Activated naive CD4-positive, alpha-beta T cell treated with anti-CD3 and anti-CD28 coated beads for 36 hours (primary cell): ENCODE data around the gene GNL3. TPM values are rescaled to one million over a fixed set of nuclear protein-coding genes. Genes with fewer than 3 reads are reported as not detected.

ENCODE experiments used
- CTCF ChIA-PET: fragments of 350-600 bp; sonication (Branson Sonifier 250); formaldehyde crosslinking; loops from one replicate; lab custom pipeline; 2021; ENCODE audit warnings: antibody characterized with exemption; lab: Charles Lee
- DNase-seq: peaks from one replicate; pipeline ENCODE4 v3.0.0-alpha.2; 2020
- H3K27ac Mint-ChIP-seq: one replicate; pipeline ENCODE4 v1.8.0; 2021; ENCODE audit warnings: mild to moderate bottlenecking, mixed read lengths
- H3K27me3 Mint-ChIP-seq: one replicate; pipeline ENCODE4 v1.8.0; 2021; ENCODE audit warnings: low read depth, mixed read lengths
- H3K36me3 Mint-ChIP-seq: one replicate; pipeline ENCODE4 v1.8.0; 2021; ENCODE audit warnings: low read depth, mixed read lengths
- H3K4me1 Mint-ChIP-seq: one replicate; pipeline ENCODE4 v1.8.0; 2021; ENCODE audit warnings: low read depth, mixed read lengths
- H3K4me3 Mint-ChIP-seq: one replicate; pipeline ENCODE4 v1.8.0; 2021; ENCODE audit warnings: mild to moderate bottlenecking, moderate library complexity, mixed read lengths
- H3K9me3 Mint-ChIP-seq: one replicate; pipeline ENCODE4 v1.8.0; 2021; ENCODE audit warnings: mixed read lengths
- intact Hi-C: fragments of 100-400 bp; cut with micrococcal nuclease; formaldehyde crosslinking; loops from one replicate; pipeline ENCODE4 v1.15.1; 2023
- total RNA-seq, 2 experiments: library from RNA; stranded (reverse); gene quantifications; one replicate each; pipeline ENCODE4 v1.2.3, GENCODE V29; 2021

GNL3 gene
- total RNA-seq, 2 experiments from 2014 or later: 195 to 197 TPM

DNA sequence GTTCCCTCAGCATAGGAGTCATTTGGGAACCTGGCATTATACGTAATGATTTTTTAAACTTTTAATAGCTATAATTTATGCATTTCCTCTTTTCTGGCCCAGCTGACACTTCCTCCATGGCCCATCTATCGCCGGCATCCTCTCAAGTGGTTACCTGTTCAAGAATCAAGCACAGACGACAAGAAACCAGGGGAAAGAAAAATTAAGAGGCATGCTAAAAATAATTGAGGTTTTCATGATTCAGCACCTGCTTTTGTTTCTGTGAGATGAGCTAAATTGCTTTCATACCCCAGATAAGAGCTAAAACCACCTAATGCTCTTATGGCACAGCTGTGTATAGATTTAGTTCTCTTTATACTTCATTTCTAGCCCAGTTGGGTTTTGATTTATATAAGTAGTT, 21.8 kb downstream of the GNL3 start:
- no peaks in the 10 kb centered on the region for H3K27me3 Mint-ChIP-seq
- peaks cover 8% of the 10 kb centered on the region for H3K36me3 Mint-ChIP-seq
- peaks cover 28% of the 10 kb centered on the region for H3K4me1 Mint-ChIP-seq
- peak overlapping the region; percentile 5 for H3K27ac Mint-ChIP-seq
- intact Hi-C loops: no loop called here
- no peak for DNase-seq
- CTCF ChIA-PET: interaction anchor here (0.8 kb wide), 1 partner anchor 14 kb away, joined by 3 read pairs; no protein-coding TSS in a partner anchor
- no peaks in the 10 kb centered on the region for H3K9me3 Mint-ChIP-seq
- peak overlapping the region; percentile 94 for H3K4me3 Mint-ChIP-seq

DNA sequence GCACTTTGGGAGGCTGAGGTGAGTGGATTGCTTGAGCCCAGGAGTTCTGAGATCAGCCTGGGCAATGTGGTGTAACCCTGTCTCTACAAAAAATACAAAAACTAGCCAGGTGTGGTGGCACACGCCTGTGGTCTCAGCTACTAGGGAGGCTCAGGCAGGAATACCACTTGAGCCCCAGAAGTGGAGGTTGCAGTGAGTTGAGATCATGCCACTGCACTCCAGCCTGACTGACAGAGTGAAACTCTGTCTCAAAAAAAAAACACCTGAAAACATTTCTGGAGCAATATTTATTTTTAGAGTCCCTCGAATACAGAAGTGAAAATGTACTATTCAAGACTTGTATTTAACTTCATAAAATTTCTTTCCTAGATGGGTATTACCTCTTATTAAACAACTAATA, 24.7 kb downstream of the GNL3 start:
- no peak overlapping the region for H3K4me3 Mint-ChIP-seq
- H3K27ac Mint-ChIP-seq: peak overlapping the region; percentile 36

DNA sequence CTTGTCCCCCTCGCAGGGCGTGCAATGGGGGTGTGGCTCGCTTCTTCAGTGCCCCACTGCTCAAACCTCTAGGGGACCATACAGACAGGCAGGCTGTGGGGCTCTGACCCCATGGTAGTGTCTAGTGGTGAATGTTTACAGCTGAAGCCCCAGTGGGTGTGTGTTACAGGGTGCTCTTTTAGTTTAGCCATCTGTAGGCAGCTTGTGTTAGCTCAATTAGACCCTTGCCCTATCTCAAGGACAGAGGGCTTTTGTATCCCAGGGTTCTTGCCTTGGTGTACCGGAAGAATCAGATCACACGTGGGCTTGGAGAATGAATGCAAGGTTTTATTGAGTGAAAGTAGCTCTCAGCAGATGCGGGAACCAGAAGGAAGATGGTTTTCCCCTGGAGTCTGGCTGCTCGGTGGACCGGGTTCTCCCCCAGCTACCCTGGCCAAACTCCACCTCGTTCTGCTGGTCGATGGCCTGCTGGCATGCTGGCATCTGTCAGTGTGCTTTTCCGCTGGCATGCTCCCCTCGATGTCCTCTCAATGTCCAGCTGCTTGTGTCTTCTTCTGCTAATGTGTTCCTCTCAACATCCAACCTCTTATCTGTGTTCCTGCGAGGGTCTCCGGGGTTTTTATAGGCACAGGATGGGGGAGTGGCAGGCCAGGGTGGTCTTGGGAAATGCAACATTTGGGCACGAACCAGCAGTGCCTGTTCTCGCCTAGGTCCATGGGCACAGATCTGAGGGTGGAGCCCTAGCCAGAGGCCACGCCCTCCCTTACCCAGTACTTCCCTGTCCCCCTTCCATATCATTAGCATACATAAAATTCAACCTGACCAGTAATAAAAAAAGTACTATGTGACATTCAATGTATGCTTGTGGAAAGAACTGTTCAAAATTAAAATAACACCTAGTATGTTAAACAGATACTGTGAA, 26.7 kb downstream of the GNL3 start:
- Mint-ChIP-seq H3K36me3 (peaks cover 4% of the 10 kb centered on the region), H3K4me3 (no peak overlapping the region), H3K9me3 (no peaks in the 10 kb centered on the region), H3K27me3 (no peaks in the 10 kb centered on the region), H3K4me1 (peaks cover 12% of the 10 kb centered on the region), H3K27ac (no peak overlapping the region)
- intact Hi-C loops: no loop called here
- no peak for DNase-seq
- CTCF ChIA-PET: interaction anchor here (0.6 kb wide), 1 partner anchor 137 kb away, joined by 3 read pairs; no protein-coding TSS in a partner anchor

More for the DNA sequence above, 24.7 kb downstream of the GNL3 start:
- H3K9me3 Mint-ChIP-seq: no peaks in the 10 kb centered on the region
- DNase-seq: no peak
- peaks cover 13% of the 10 kb centered on the region for H3K4me1 Mint-ChIP-seq
- peaks cover 6% of the 10 kb centered on the region for H3K36me3 Mint-ChIP-seq
- no peaks in the 10 kb centered on the region for H3K27me3 Mint-ChIP-seq
- intact Hi-C loops: no loop called here
- CTCF ChIA-PET: no interaction called here

DNA sequence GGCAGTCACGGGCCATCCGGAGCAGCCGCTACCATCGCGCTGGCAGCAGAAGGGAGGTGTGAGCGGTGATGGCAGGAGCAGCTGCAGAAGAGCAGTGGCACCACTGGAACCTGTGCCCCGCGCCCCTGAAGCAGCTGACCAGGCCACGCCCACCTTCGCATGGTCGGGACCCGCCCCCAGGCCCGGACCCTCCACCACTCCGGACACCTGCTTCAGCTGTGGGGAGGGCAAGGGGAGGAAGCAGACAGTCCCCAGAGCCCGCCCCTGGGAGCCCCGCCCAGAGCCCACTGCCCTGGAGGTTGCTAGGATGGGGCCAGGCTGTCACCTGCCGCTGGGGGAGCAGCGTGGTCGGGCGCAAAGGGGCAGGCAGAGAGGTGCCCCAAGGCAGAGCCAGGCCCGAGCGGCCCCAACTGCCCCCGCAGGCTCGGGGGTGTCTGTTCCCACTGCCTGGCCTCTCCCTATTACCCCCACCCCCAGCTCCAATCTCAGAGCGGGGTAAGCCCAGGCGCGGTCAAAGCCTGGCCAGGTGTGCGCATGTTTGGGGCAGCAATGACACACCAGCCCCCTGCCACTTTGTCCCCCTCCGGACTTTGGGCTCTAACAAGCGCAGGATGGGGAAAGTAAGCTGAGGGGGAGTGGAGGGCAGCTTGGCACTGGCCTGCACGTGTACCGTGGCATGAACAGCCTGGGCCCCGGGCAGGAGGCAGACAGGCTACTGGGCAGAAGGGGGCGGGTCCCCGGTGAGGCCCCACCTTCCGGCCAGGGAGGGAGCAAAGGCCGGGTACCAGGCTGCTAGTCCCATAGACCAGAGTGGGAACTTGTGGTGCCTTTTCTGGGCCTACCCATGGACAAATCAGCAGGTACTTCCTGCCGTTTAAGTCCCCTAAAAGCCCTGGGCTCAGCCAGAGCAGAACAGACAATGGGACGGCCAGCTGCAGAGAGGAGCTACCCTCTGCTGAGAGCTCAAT, 28.8 kb downstream of the GNL3 start:
- CTCF ChIA-PET: no interaction called here
- Mint-ChIP-seq H3K27me3 (no peaks in the 10 kb centered on the region), H3K4me3 (no peak overlapping the region), H3K36me3 (peaks cover 7% of the 10 kb centered on the region), H3K27ac (no peak overlapping the region), H3K4me1 (peaks cover 6% of the 10 kb centered on the region), H3K9me3 (peaks cover under 1% of the 10 kb centered on the region)
- intact Hi-C loops: no loop called here
- no peak for DNase-seq

DNA sequence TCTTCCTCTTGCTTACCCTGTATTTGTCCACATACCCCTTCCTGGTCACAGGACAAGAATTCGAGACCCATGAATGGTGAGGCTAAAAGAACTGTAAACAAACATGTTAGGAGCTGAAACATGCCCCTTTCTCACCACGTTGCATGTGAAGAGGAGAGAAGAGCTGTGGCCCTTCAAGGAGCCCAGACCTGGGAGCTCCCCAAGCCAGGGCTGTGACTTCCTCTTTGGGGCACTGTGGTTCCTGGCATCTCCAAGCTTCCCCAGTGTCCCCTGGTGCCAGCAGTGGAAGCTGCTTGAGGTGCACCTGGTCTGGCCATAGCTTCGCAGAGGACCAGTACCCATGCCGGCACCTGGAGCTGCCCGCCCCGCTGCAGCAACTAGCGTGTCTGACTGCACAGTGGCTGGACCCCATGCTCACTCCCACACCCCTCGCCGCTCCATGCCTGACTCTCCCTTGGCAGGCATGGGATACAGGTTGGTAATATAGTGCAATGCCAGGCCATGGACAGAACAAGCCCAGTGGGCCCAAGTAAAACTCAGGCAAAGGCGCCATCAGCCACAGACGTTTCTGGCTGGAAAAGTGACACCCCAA, 30.0 kb downstream of the GNL3 start:
- peaks cover 2% of the 10 kb centered on the region for H3K9me3 Mint-ChIP-seq
- H3K4me1 Mint-ChIP-seq: peaks cover 11% of the 10 kb centered on the region
- CTCF ChIA-PET: no interaction called here
- H3K4me3 Mint-ChIP-seq: no peak overlapping the region
- no peak overlapping the region for H3K27ac Mint-ChIP-seq
- DNase-seq: no peak
- H3K27me3 Mint-ChIP-seq: no peaks in the 10 kb centered on the region
- intact Hi-C loops: no loop called here
- peaks cover 14% of the 10 kb centered on the region for H3K36me3 Mint-ChIP-seq

DNA sequence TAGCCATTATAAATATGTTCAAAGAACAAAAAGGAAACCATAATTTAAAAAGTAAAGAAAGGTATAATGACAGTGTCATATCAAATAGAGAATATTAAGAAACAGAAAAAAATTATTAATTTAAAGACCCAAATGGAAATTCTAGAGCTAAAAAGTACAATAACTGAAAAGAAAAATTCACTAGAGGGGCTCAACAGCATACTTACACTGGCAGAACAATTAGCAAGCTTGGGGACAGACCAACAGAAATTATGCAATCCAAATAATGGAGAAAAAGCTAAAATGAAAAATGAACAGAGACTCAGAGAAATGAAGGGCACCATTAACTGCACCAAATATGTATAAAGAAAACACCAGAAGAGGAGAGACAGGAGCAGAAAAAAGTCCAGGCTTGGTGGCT, 33.8 kb downstream of the GNL3 start:
- no peak overlapping the region for H3K27ac Mint-ChIP-seq
- intact Hi-C loops: no loop called here
- CTCF ChIA-PET: interaction anchor here (0.6 kb wide), 1 partner anchor 83 kb away, joined by 5 read pairs; no protein-coding TSS in a partner anchor
- no peaks in the 10 kb centered on the region for H3K27me3 Mint-ChIP-seq
- no peak overlapping the region for H3K4me3 Mint-ChIP-seq
- peaks cover 2% of the 10 kb centered on the region for H3K9me3 Mint-ChIP-seq
- H3K36me3 Mint-ChIP-seq: peaks cover 16% of the 10 kb centered on the region
- DNase-seq: no peak
- peaks cover 28% of the 10 kb centered on the region for H3K4me1 Mint-ChIP-seq

DNA sequence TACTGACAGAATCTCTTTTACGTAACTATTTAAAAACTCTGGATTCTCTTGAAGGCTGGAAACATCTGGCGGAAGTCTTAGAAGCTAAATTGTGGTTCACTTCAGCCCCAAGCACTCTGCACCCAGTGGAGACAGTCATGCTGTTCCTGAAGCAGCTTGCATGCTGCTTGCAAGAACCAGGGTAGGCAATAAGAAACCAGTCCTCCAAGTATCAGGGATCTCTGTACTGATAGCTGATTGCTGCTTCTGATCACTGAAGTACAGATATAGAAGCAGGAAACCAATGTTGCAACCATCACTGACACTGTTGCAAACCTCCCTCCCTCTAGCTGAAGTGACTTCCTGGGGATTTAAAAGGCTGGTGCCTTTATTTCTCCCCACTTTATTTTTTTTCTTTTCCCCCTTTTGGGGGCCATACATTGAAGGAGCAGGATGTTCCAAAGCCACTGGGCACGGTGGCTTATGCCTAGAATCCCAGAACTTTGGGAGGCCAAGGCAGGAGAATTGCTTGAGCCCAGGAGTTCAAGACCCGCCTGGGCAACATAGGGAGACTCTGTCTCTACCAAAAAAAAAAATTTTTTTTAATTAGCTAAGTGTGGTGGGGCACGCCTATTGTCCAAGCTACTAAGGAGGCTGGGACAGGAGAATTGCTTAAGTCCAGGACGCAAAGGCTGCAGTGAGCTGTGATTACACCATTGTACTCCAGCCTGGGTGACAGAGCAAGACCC, 35.3 kb downstream of the GNL3 start:
- Mint-ChIP-seq H3K36me3 (peaks cover 16% of the 10 kb centered on the region), H3K4me3 (no peak overlapping the region), H3K9me3 (peaks cover 2% of the 10 kb centered on the region), H3K27me3 (no peaks in the 10 kb centered on the region), H3K27ac (peak overlapping the region; percentile 81), H3K4me1 (peaks cover 28% of the 10 kb centered on the region)
- CTCF ChIA-PET: interaction anchor here (1.2 to 1.4 kb wide), 2 partner anchors 78 to 93 kb away, joined by 3 to 4 read pairs; no protein-coding TSS in a partner anchor
- peak; percentile 42 for DNase-seq
- intact Hi-C loops: no loop called here

DNA sequence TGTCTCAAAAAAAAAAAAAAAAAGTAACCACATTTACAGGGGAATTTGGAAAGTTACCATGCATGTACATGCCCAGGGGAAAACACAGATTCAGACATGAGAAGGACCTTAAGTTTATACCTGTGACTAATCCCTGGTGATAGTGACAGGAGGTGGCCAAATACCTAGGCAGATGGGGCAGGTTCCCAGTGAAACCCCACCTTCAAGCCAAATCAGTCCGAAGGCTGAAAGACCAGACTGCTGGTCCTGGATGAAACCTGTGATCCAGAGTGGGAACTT, 35.8 kb downstream of the GNL3 start:
- intact Hi-C loops: no loop called here
- H3K27ac Mint-ChIP-seq: peak overlapping the region; percentile 81

DNA sequence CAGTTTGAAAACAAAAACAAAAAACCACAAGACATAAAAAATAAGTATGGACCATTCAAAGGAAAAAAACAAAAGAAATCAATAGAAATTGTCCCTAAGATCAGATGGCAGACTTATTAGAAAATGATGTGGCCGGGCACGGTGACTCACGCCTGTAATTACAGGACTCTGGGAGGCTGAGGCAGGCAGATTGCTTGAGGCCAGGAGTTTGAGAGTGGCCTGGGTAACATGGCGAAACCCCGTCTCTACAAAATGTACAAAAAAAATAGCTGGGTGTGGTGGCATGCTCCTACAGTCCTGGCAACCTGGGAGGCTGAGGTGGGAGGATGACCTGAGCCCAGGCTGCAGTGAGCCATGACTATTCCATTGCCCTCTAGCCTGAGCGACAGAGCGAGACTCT, 36.7 kb downstream of the GNL3 start:
- intact Hi-C loops: no loop called here
- peak overlapping the region; percentile 36 for H3K27ac Mint-ChIP-seq
- CTCF ChIA-PET: no interaction called here
- H3K36me3 Mint-ChIP-seq: peaks cover 16% of the 10 kb centered on the region
- H3K27me3 Mint-ChIP-seq: no peaks in the 10 kb centered on the region
- peaks cover 2% of the 10 kb centered on the region for H3K9me3 Mint-ChIP-seq
- peaks cover 28% of the 10 kb centered on the region for H3K4me1 Mint-ChIP-seq
- no peak for DNase-seq
- H3K4me3 Mint-ChIP-seq: no peak overlapping the region

More for the DNA sequence above, 35.8 kb downstream of the GNL3 start:
- no peak for DNase-seq
- no peak overlapping the region for H3K4me3 Mint-ChIP-seq
- H3K9me3 Mint-ChIP-seq: peaks cover 2% of the 10 kb centered on the region
- H3K4me1 Mint-ChIP-seq: peaks cover 28% of the 10 kb centered on the region
- CTCF ChIA-PET: interaction anchor here (1.2 kb wide), 1 partner anchor 77 kb away, joined by 3 read pairs; no protein-coding TSS in a partner anchor
- peaks cover 16% of the 10 kb centered on the region for H3K36me3 Mint-ChIP-seq
- H3K27me3 Mint-ChIP-seq: no peaks in the 10 kb centered on the region

DNA sequence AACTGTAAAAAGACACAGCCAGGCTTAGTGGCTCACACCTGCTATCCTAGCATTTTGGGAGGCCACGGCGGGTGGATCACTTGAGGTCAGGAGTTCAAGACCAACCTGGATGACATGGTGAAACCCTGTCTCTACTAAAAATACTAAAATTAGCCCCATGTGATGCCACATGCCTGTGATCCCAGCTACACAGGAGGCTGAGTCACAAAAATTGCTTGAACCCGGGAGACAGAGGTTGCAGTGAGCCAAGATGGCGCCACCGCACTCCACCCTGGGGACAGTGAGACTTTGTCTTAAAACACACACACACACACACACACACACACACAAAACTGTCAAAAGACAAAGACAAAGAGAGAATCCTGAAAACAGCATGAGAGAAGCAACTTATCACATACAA, 38.1 kb downstream of the GNL3 start:
- Mint-ChIP-seq H3K36me3 (peaks cover 19% of the 10 kb centered on the region), H3K9me3 (peaks cover 7% of the 10 kb centered on the region), H3K27me3 (no peaks in the 10 kb centered on the region), H3K4me3 (no peak overlapping the region), H3K4me1 (peaks cover 28% of the 10 kb centered on the region), H3K27ac (no peak overlapping the region)
- CTCF ChIA-PET: interaction anchor here (1.1 kb wide), 1 partner anchor 179 kb away, joined by 4 read pairs; no protein-coding TSS in a partner anchor
- intact Hi-C loops: no loop called here
- no peak for DNase-seq

DNA sequence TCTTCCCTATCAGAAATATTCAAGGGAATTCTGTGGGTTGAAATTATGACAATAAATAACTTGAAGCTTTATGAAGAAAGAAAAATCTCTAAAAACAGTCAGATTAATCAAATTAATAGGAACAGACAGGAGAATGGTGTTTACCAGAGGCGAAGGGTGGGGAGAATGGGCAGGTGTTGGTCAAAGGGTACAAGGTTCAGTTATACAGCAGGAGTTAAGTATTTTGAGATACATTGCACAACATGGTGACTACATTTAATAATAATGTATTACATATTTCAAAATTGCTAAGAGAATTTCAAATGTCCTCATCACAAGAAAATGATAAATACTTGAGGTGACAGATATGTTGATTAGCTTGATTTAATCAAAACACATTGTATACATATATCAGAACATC, 38.7 kb downstream of the GNL3 start:
- no peak for DNase-seq
- no peak overlapping the region for H3K4me3 Mint-ChIP-seq
- CTCF ChIA-PET: interaction anchor here (1.1 kb wide), 1 partner anchor 179 kb away, joined by 4 read pairs; no protein-coding TSS in a partner anchor
- H3K36me3 Mint-ChIP-seq: peaks cover 19% of the 10 kb centered on the region
- H3K4me1 Mint-ChIP-seq: peaks cover 28% of the 10 kb centered on the region
- no peaks in the 10 kb centered on the region for H3K27me3 Mint-ChIP-seq
- no peak overlapping the region for H3K27ac Mint-ChIP-seq
- intact Hi-C loops: no loop called here
- H3K9me3 Mint-ChIP-seq: peaks cover 9% of the 10 kb centered on the region
